Measurements from ENCODE around the gene RASSF7.

The RASSF7 gene

GRCh38 chr11:581342-581741, 20.6 kb downstream of the RASSF7 start:
- no peak overlapping the region for H3K4me2 ChIP-seq (ENCODE audit: low read length)
- DNase-seq = no peak
- H2AK5ac ChIP-seq (ENCODE audit: low read length) = no peak overlapping the region
- no peak overlapping the region for H2BK5ac ChIP-seq (ENCODE audit: low read depth, low read length, poor library complexity)
- 100% methylated on average over 1 of the region's 14 CpGs for WGBS (ENCODE audit: extremely low coverage, insufficient coverage, insufficient read length)
- H3K14ac ChIP-seq (ENCODE audit: low read length) = no peak overlapping the region
- H3K79me2 ChIP-seq (ENCODE audit: control insufficient read depth, insufficient read depth, low read length, poor library complexity) = peaks cover 42% of the 10 kb centered on the region
- no peak overlapping the region for H2AFZ ChIP-seq (ENCODE audit: insufficient read depth, low read length, poor library complexity)
- H3K79me1 ChIP-seq (ENCODE audit: low read length) = no peaks in the 10 kb centered on the region
- H3K4me1 ChIP-seq (ENCODE audit: control insufficient read depth in 1 of 2, insufficient read depth in 2 of 2, low read length in 2 of 2) = peaks cover 12 to 13% of the 10 kb centered on the region in 2 experiments
- peaks cover 40 to 47% of the 10 kb centered on the region in 2 experiments for H3K36me3 ChIP-seq (ENCODE audit: control insufficient read depth in 1 of 2, insufficient read depth in 2 of 2, low read length in 2 of 2)
- H3K27ac ChIP-seq (ENCODE audit: low read depth, low read length) = no peak overlapping the region
- H3K4me3 ChIP-seq (ENCODE audit: low read depth, low read length) = no peak overlapping the region
- H3K4ac ChIP-seq (ENCODE audit: low read depth, low read length) = peak overlapping the region; percentile 41
- no peak overlapping the region for H2BK120ac ChIP-seq (ENCODE audit: insufficient read depth, low read length, poor library complexity)
- peaks cover 2% of the 10 kb centered on the region for H3K9me3 ChIP-seq (ENCODE audit: insufficient read depth, low read depth, low read length)
- H3K9ac ChIP-seq (ENCODE audit: low read length) = no peak overlapping the region
- H3K23ac ChIP-seq (ENCODE audit: low read length) = no peak overlapping the region
- H3K27me3 ChIP-seq (ENCODE audit: insufficient read depth, low read length) = no peaks in the 10 kb centered on the region
- no peak overlapping the region for H4K91ac ChIP-seq (ENCODE audit: low read depth, low read length)
- H3K18ac ChIP-seq (ENCODE audit: low read length) = no peak overlapping the region
- no peak overlapping the region for H4K12ac ChIP-seq (ENCODE audit: low read depth, low read length)
- no peak overlapping the region for H2BK12ac ChIP-seq (ENCODE audit: low read length)
- H4K8ac ChIP-seq (ENCODE audit: low read depth, low read length) = no peak overlapping the region

- Histone ChIP-seq H2BK120ac (ENCODE audit: insufficient read depth, low read length, poor library complexity) (no peak overlapping the region), H2AK5ac (ENCODE audit: low read length) (no peak overlapping the region), H3K79me2 (ENCODE audit: control insufficient read depth, insufficient read depth, low read length, poor library complexity) (peaks cover 40% of the 10 kb centered on the region), H3K27ac (ENCODE audit: low read depth, low read length) (no peak overlapping the region), H4K91ac (ENCODE audit: low read depth, low read length) (no peak overlapping the region), H3K9me3 (ENCODE audit: insufficient read depth, low read depth, low read length) (peaks cover 2% of the 10 kb centered on the region), H3K4ac (ENCODE audit: low read depth, low read length) (peak overlapping the region; percentile 5), H3K14ac (ENCODE audit: low read length) (no peak overlapping the region), H3K23ac (ENCODE audit: low read length) (no peak overlapping the region), H3K4me1 (ENCODE audit: control insufficient read depth in 1 of 2, insufficient read depth in 2 of 2, low read length in 2 of 2) (peaks cover 13 to 14% of the 10 kb centered on the region in 2 experiments), H3K36me3 (ENCODE audit: control insufficient read depth in 1 of 2, insufficient read depth in 2 of 2, low read length in 2 of 2) (peaks cover 44 to 51% of the 10 kb centered on the region in 2 experiments), H3K79me1 (ENCODE audit: low read length) (no peaks in the 10 kb centered on the region), H3K18ac (ENCODE audit: low read length) (no peak overlapping the region), H2BK5ac (ENCODE audit: low read depth, low read length, poor library complexity) (no peak overlapping the region), H3K4me2 (ENCODE audit: low read length) (no peak overlapping the region), H3K9ac (ENCODE audit: low read length) (no peak overlapping the region), H2BK12ac (ENCODE audit: low read length) (no peak overlapping the region), H2AFZ (ENCODE audit: insufficient read depth, low read length, poor library complexity) (no peak overlapping the region), H4K8ac (ENCODE audit: low read depth, low read length) (no peak overlapping the region), H4K12ac (ENCODE audit: low read depth, low read length) (no peak overlapping the region), H3K4me3 (ENCODE audit: low read depth, low read length) (no peak overlapping the region), H3K27me3 (ENCODE audit: insufficient read depth, low read length) (no peaks in the 10 kb centered on the region)
- no CpG with 5 or more reads among the region's 17 CpGs for WGBS (ENCODE audit: extremely low coverage, insufficient coverage, insufficient read length)
- no peak for DNase-seq
Measured at GRCh38 chr11:581752-582151, 21.0 kb downstream of the RASSF7 start.

GRCh38 chr11:584287-584686, 23.5 kb downstream of the RASSF7 start:
- Histone ChIP-seq H3K27me3 (ENCODE audit: insufficient read depth, low read length) (no peaks in the 10 kb centered on the region), H3K36me3 (ENCODE audit: control insufficient read depth in 1 of 2, insufficient read depth in 2 of 2, low read length in 2 of 2) (peaks cover 53 to 57% of the 10 kb centered on the region in 2 experiments), H3K4me3 (ENCODE audit: low read depth, low read length) (no peak overlapping the region), H2BK120ac (ENCODE audit: insufficient read depth, low read length, poor library complexity) (no peak overlapping the region), H3K18ac (ENCODE audit: low read length) (no peak overlapping the region), H4K91ac (ENCODE audit: low read depth, low read length) (no peak overlapping the region), H2BK12ac (ENCODE audit: low read length) (no peak overlapping the region), H4K12ac (ENCODE audit: low read depth, low read length) (no peak overlapping the region), H3K79me1 (ENCODE audit: low read length) (no peaks in the 10 kb centered on the region), H4K8ac (ENCODE audit: low read depth, low read length) (no peak overlapping the region), H2AK5ac (ENCODE audit: low read length) (no peak overlapping the region), H3K27ac (ENCODE audit: low read depth, low read length) (no peak overlapping the region), H2BK5ac (ENCODE audit: low read depth, low read length, poor library complexity) (no peak overlapping the region), H2AFZ (ENCODE audit: insufficient read depth, low read length, poor library complexity) (no peak overlapping the region), H3K14ac (ENCODE audit: low read length) (no peak overlapping the region), H3K4me2 (ENCODE audit: low read length) (no peak overlapping the region), H3K4ac (ENCODE audit: low read depth, low read length) (no peak overlapping the region), H3K9me3 (ENCODE audit: insufficient read depth, low read depth, low read length) (peaks cover 2% of the 10 kb centered on the region), H3K79me2 (ENCODE audit: control insufficient read depth, insufficient read depth, low read length, poor library complexity) (peaks cover 16% of the 10 kb centered on the region), H3K23ac (ENCODE audit: low read length) (no peak overlapping the region), H3K4me1 (ENCODE audit: control insufficient read depth in 1 of 2, insufficient read depth in 2 of 2, low read length in 2 of 2) (peaks cover 13% of the 10 kb centered on the region in 2 experiments), H3K9ac (ENCODE audit: low read length) (no peak overlapping the region)
- no CpG with 5 or more reads among the region's 10 CpGs for WGBS (ENCODE audit: extremely low coverage, insufficient coverage, insufficient read length)
- DNase-seq = no peak

GRCh38 chr11:586376-587316, 25.9 kb downstream of the RASSF7 start:
- Histone ChIP-seq H4K12ac (ENCODE audit: low read depth, low read length) (peak overlapping the region; percentile 16), H2BK5ac (ENCODE audit: low read depth, low read length, poor library complexity) (no peak overlapping the region), H2BK12ac (ENCODE audit: low read length) (no peak overlapping the region), H3K9ac (ENCODE audit: low read length) (no peak overlapping the region), H3K4me1 (ENCODE audit: control insufficient read depth in 1 of 2, insufficient read depth in 2 of 2, low read length in 2 of 2) (peaks cover 7 to 13% of the 10 kb centered on the region in 2 experiments), H2BK120ac (ENCODE audit: insufficient read depth, low read length, poor library complexity) (no peak overlapping the region), H3K27me3 (ENCODE audit: insufficient read depth, low read length) (no peaks in the 10 kb centered on the region), H3K18ac (ENCODE audit: low read length) (no peak overlapping the region), H3K79me2 (ENCODE audit: control insufficient read depth, insufficient read depth, low read length, poor library complexity) (peaks cover 1% of the 10 kb centered on the region), H4K91ac (ENCODE audit: low read depth, low read length) (no peak overlapping the region), H2AK5ac (ENCODE audit: low read length) (no peak overlapping the region), H3K4ac (ENCODE audit: low read depth, low read length) (no peak overlapping the region), H3K27ac (ENCODE audit: low read depth, low read length) (peak overlapping the region; percentile 2), H3K4me3 (ENCODE audit: low read depth, low read length) (no peak overlapping the region), H3K36me3 (ENCODE audit: control insufficient read depth in 1 of 2, insufficient read depth in 2 of 2, low read length in 2 of 2) (peaks cover 66 to 69% of the 10 kb centered on the region in 2 experiments), H2AFZ (ENCODE audit: insufficient read depth, low read length, poor library complexity) (no peak overlapping the region), H3K9me3 (ENCODE audit: insufficient read depth, low read depth, low read length) (peaks cover 4% of the 10 kb centered on the region), H3K4me2 (ENCODE audit: low read length) (no peak overlapping the region), H4K8ac (ENCODE audit: low read depth, low read length) (no peak overlapping the region), H3K23ac (ENCODE audit: low read length) (no peak overlapping the region), H3K79me1 (ENCODE audit: low read length) (no peaks in the 10 kb centered on the region), H3K14ac (ENCODE audit: low read length) (no peak overlapping the region)
- no peak for DNase-seq
- no CpG with 5 or more reads among the region's 32 CpGs for WGBS (ENCODE audit: extremely low coverage, insufficient coverage, insufficient read length)
